ENCODE data around the gene MTFR1L. TPM values are rescaled to one million over a fixed set of nuclear protein-coding genes. Genes with fewer than 3 reads are reported as not detected.
A peak's percentile ranks its signal among the peaks of the same experiment; 100 is the strongest.

The MTFR1L gene
- total RNA-seq, 4 donors from 2014 or later: 73.2 to 125 (median 93.6) TPM

- no peak for DNase-seq
- no peaks in the 10 kb centered on the region for H3K27me3 ChIP-seq
- peak overlapping the region in 1 of 4 donors; percentile 45 for H3K27ac ChIP-seq
- TF ChIP-seq POLR2AphosphoS5 (IDR thresholded peaks at IDR 0.05): no peak
- TF ChIP-seq POLR2A (IDR thresholded peaks at IDR 0.05): no peak
- TF ChIP-seq CTCF (IDR thresholded peaks at IDR 0.05): no peak
- no peak for TF ChIP-seq EP300 (IDR thresholded peaks at IDR 0.05; ENCODE audit: low read depth)
- peaks cover 0 to 19% (median 0%) of the 10 kb centered on the region in 4 donors for H3K4me1 ChIP-seq
- H3K4me3 ChIP-seq: no peak overlapping the region
- no peaks in the 10 kb centered on the region for H3K36me3 ChIP-seq
- WGBS, 2 donors (ENCODE audit: low coverage in 1 of 2): 42 to 77% methylated on average over 5 to 11 of the region's 11 CpGs
- intact Hi-C loops (cut with DNase I; ENCODE audit: low total_unique reads) (no loop called here), in situ Hi-C loops (cut with MboI; ENCODE audit: low pct_ligation_motif_present in 1 of 4, low pct_unique_long_range_greater_than_20kb in 1 of 4, low sequenced_read_pairs in 3 of 4) (loop anchor here in 1 of 4 donors (25.0 kb wide), 1 partner anchor 175 kb away; the partner anchor contains the start of gene MAN1C1)
- no peaks in the 10 kb centered on the region for H3K9me3 ChIP-seq
Observed at GRCh38 chr1:25786887-25787759, 32.6 kb upstream of the MTFR1L start.

- 88 to 100% methylated on average over 1 to 5 of the region's 5 CpGs for WGBS, 2 donors (ENCODE audit: low coverage in 1 of 2)
- in situ Hi-C loops (cut with MboI; ENCODE audit: low pct_ligation_motif_present in 1 of 4, low pct_unique_long_range_greater_than_20kb in 1 of 4, low sequenced_read_pairs in 3 of 4) (loop anchor here in 1 of 4 donors (25.0 kb wide), 1 partner anchor 175 kb away; the partner anchor contains the start of gene MAN1C1), intact Hi-C loops (cut with DNase I; ENCODE audit: low total_unique reads) (no loop called here)
- H3K27ac ChIP-seq: no peak overlapping the region
- DNase-seq: no peak
- no peaks in the 10 kb centered on the region for H3K36me3 ChIP-seq
- H3K4me3 ChIP-seq: no peak overlapping the region
- no peaks in the 10 kb centered on the region for H3K9me3 ChIP-seq
- no peak for TF ChIP-seq POLR2A (IDR thresholded peaks at IDR 0.05)
- TF ChIP-seq POLR2AphosphoS5 (IDR thresholded peaks at IDR 0.05): no peak
- no peak for TF ChIP-seq CTCF (IDR thresholded peaks at IDR 0.05)
- TF ChIP-seq EP300 (IDR thresholded peaks at IDR 0.05; ENCODE audit: low read depth): no peak
- H3K4me1 ChIP-seq: peaks cover 0 to 19% (median 0%) of the 10 kb centered on the region in 4 donors
- no peaks in the 10 kb centered on the region for H3K27me3 ChIP-seq
Observed at GRCh38 chr1:25787760-25788166, 32.0 kb upstream of the MTFR1L start.

- no peak overlapping the region for H3K4me3 ChIP-seq
- H3K27ac ChIP-seq: no peak overlapping the region
- in situ Hi-C loops (cut with MboI; ENCODE audit: low pct_ligation_motif_present in 1 of 4, low pct_unique_long_range_greater_than_20kb in 1 of 4, low sequenced_read_pairs in 3 of 4) (loop anchor here in 3 of 4 donors (10.0 to 25.0 kb wide), 2 partner anchors 176 to 178 kb away; partner anchors contain the start of gene MAN1C1 (in 3 of the 3)), intact Hi-C loops (cut with DNase I; ENCODE audit: low total_unique reads) (no loop called here)
- H3K36me3 ChIP-seq: no peaks in the 10 kb centered on the region
- peaks cover 0 to 8% (median 0%) of the 10 kb centered on the region in 4 donors for H3K4me1 ChIP-seq
- H3K9me3 ChIP-seq: no peaks in the 10 kb centered on the region
- no peaks in the 10 kb centered on the region for H3K27me3 ChIP-seq
- DNase-seq: no peak
- WGBS, 2 donors (ENCODE audit: low coverage in 1 of 2): 57 to 83% methylated on average over 2 to 6 of the region's 6 CpGs
- TF ChIP-seq EP300 (IDR thresholded peaks at IDR 0.05; ENCODE audit: low read depth): no peak
- no peak for TF ChIP-seq POLR2AphosphoS5 (IDR thresholded peaks at IDR 0.05)
- TF ChIP-seq POLR2A (IDR thresholded peaks at IDR 0.05): no peak
- TF ChIP-seq CTCF (IDR thresholded peaks at IDR 0.05): no peak
Observed at GRCh38 chr1:25790472-25790871, 29.3 kb upstream of the MTFR1L start.

GRCh38 chr1:25792115-25792514 lies 27.6 kb upstream of the MTFR1L start:
- in situ Hi-C loops (cut with MboI; ENCODE audit: low pct_ligation_motif_present in 1 of 4, low pct_unique_long_range_greater_than_20kb in 1 of 4, low sequenced_read_pairs in 3 of 4): loop anchor here in 3 of 4 donors (10.0 to 25.0 kb wide), 2 partner anchors 177 to 180 kb away; partner anchors contain the start of gene MAN1C1 (in 3 of the 3)
- no peak for DNase-seq
- Histone ChIP-seq H3K27me3 (no peaks in the 10 kb centered on the region), H3K9me3 (no peaks in the 10 kb centered on the region), H3K4me3 (no peak overlapping the region), H3K27ac (no peak overlapping the region), H3K4me1 (peaks cover 3 to 4% (median 4%) of the 10 kb centered on the region in 4 donors), H3K36me3 (no peaks in the 10 kb centered on the region)
- intact Hi-C loops (cut with DNase I; ENCODE audit: low total_unique reads): no loop called here
- no peak for TF ChIP-seq POLR2AphosphoS5 (IDR thresholded peaks at IDR 0.05)
- TF ChIP-seq EP300 (IDR thresholded peaks at IDR 0.05; ENCODE audit: low read depth): no peak
- no peak for TF ChIP-seq POLR2A (IDR thresholded peaks at IDR 0.05)
- no peak for TF ChIP-seq CTCF (IDR thresholded peaks at IDR 0.05)
- WGBS, 2 donors (ENCODE audit: low coverage in 1 of 2): 61 to 66% methylated on average over 4 of the region's 4 CpGs

Data from transverse colon (tissue), 4 donors.